ENCODE measurements around the gene RMI1.
"Not testable (repeated sequence)": the region's sequence is repeated elsewhere in the genome, so short reads cannot be mapped to it uniquely, and the experiment has no call there.

RMI1 gene

GRCh38 chr9:83980395-83981125, at the start of gene RMI1:
Gene RMI1 (plus strand): TSS chr9:83980805. CDS start chr9:84000987, 20,182 bp downstream.
- DNase-seq (ENCODE audit: low read depth in 1 of 2, low spot score in 1 of 2): peak; percentile 98 to 100

GRCh38 chr9:83930881-83931280, 49.7 kb upstream of the RMI1 start:
- no peak for DNase-seq (ENCODE audit: low read depth in 1 of 2, low spot score in 1 of 2)

GRCh38 chr9:83932011-83932410, 48.6 kb upstream of the RMI1 start:
- no peak for DNase-seq (ENCODE audit: low read depth in 1 of 2, low spot score in 1 of 2)

- no peak for DNase-seq (ENCODE audit: low read depth in 1 of 2, low spot score in 1 of 2)
Observed at GRCh38 chr9:83932851-83933250, 47.8 kb upstream of the RMI1 start.

- DNase-seq (ENCODE audit: low read depth in 1 of 2, low spot score in 1 of 2): no peak
Observed at GRCh38 chr9:83933790-83934189, 46.8 kb upstream of the RMI1 start.

GRCh38 chr9:83934569-83935275, 45.9 kb upstream of the RMI1 start:
- no peak for DNase-seq (ENCODE audit: low read depth in 1 of 2, low spot score in 1 of 2)

- DNase-seq (ENCODE audit: low read depth in 1 of 2, low spot score in 1 of 2): no peak
Observed at GRCh38 chr9:83935276-83935935, 45.2 kb upstream of the RMI1 start.

- no peak for DNase-seq (ENCODE audit: low read depth in 1 of 2, low spot score in 1 of 2)
Observed at GRCh38 chr9:83936523-83936922, 44.1 kb upstream of the RMI1 start.

GRCh38 chr9:83937861-83938455, 42.6 kb upstream of the RMI1 start:
- peak in 1 of 2 donors; percentile 40 for DNase-seq (ENCODE audit: low read depth in 1 of 2, low spot score in 1 of 2)

- no peak for DNase-seq (ENCODE audit: low read depth in 1 of 2, low spot score in 1 of 2)
Observed at GRCh38 chr9:83940590-83941303, 39.9 kb upstream of the RMI1 start.

- DNase-seq (ENCODE audit: low read depth in 1 of 2, low spot score in 1 of 2): not testable (repeated sequence)
Observed at GRCh38 chr9:83948096-83948495, 32.5 kb upstream of the RMI1 start.

- no peak for DNase-seq (ENCODE audit: low read depth in 1 of 2, low spot score in 1 of 2)
Observed at GRCh38 chr9:83956086-83956435, 24.5 kb upstream of the RMI1 start.

GRCh38 chr9:83956436-83957247, 24.0 kb upstream of the RMI1 start:
- peak; percentile 27 to 39 for DNase-seq (ENCODE audit: low read depth in 1 of 2, low spot score in 1 of 2)

- no peak for DNase-seq (ENCODE audit: low read depth in 1 of 2, low spot score in 1 of 2)
Observed at GRCh38 chr9:83957248-83957513, 23.4 kb upstream of the RMI1 start.

GRCh38 chr9:83959061-83959460, 21.5 kb upstream of the RMI1 start:
- no peak for DNase-seq (ENCODE audit: low read depth in 1 of 2, low spot score in 1 of 2)

GRCh38 chr9:83960991-83961390, 19.6 kb upstream of the RMI1 start:
- no peak for DNase-seq (ENCODE audit: low read depth in 1 of 2, low spot score in 1 of 2)

GRCh38 chr9:83962165-83962564, 18.4 kb upstream of the RMI1 start:
- no peak for DNase-seq (ENCODE audit: low read depth in 1 of 2, low spot score in 1 of 2)

- DNase-seq (ENCODE audit: low read depth in 1 of 2, low spot score in 1 of 2): no peak
Observed at GRCh38 chr9:83964973-83965349, 15.6 kb upstream of the RMI1 start.

- no peak for DNase-seq (ENCODE audit: low read depth in 1 of 2, low spot score in 1 of 2)
Observed at GRCh38 chr9:83965350-83966208, 15.0 kb upstream of the RMI1 start.

GRCh38 chr9:83966209-83966582, 14.4 kb upstream of the RMI1 start:
- DNase-seq (ENCODE audit: low read depth in 1 of 2, low spot score in 1 of 2): no peak
